Measurements from ENCODE around the gene GPR17.
A peak's percentile ranks its signal among the peaks of the same experiment; 100 is the strongest.

Gene GPR17

GRCh38 chr2:127641846-127642507 is 4.0 kb upstream of the GPR17 start:
- no peak for DNase-seq

DNA sequence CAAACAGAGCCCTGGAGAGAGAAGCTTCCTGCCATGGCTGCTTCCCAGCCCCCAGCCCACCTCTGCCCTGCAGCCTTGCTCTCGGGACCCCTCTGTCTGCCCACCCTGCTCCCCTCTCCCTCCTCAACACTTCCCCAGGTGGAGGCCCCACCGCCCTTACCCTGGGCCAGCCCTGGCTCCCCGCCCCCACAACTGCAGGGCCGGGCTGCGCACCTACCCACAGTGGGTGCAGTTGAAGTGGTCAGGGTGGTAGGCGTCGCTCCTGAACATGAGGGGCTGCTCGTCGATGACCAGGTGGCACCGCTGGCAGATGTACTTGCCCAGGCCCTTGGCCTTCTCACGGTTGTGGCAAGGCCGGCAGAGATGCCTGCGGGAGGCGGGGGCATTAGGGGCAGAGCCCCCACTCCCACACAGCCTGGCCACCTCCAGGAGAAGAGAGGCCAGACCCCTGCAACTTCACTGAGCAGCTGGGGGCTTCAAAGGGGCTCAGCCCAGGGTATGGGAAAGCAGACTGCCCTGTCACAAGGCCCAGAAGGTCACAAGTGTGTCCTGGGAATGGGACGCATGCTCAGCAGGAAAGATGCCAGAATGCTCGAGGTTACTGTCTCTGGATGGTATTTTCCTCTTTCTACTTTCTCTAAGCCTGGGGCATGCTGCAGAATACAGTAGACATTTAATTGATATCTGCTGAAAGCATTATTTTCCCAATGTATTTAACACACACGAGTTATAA is 3.1 kb upstream of the GPR17 start:
- no peak for DNase-seq

- no peak for DNase-seq
Measured at GRCh38 chr2:127643439-127644065, 2.4 kb upstream of the GPR17 start.

DNA sequence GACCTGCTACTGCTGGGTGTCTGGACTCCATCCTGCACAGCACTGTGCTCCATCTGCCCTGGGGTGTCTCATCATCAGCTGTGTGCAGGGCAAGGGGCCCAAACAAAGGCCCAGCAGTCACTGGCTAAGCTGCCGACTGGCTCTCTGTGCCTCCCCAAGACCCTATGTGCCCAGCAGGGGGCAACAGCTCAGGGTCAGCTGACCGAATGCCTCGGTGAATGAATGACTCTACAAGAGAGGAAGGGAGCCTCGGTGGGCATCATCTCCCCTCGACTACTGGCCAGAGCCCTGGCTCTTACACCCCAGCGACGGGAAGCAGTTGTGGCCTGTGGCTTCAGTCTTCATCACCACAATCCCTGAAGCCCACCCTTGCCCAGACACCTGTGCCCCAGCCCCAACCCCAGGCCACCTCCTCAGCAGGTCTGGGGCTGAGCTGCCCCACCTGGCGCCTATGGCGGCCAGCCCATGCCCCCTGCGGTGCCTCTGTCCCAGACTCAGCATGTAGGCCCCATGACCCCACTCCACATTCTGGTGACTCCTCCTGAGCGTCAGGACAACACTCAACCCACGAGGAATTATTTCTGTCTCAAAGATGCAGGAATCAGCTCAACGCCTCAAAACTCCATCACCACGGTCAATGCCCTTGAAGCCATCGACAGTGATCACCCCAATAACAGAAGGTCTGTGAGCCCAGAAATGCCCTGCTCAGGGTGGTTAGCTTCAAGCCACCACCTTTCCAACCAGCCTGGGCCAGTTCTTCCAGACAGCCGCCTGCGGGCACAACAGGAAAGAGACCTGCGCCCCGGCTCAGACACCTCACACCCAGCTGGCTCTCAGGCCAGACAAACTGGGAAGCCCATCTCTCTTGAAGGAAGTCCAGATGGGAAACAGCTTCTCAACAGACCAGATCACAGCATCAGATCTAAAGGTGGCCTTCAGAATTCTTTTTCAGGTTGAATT is 1.6 kb upstream of the GPR17 start:
- no peak for DNase-seq

DNA sequence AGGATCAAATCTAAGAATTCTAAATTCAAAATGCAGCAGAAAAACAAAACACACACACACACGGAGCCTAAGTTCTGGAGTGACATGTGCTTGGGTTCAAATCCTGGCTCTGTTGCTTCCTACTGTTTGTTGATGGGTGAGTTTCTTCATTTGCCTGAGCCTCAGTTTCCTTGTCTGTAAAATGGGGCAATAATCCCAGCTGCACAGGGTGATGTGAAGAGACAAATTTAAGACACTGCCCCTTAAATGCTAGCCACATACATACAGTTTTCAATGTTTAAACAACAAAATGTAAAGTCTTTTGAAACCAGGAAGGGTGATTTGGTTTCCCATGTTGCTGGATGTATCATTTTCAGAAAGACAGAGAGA is 943 bp upstream of the GPR17 start:
- DNase-seq = no peak

DNA sequence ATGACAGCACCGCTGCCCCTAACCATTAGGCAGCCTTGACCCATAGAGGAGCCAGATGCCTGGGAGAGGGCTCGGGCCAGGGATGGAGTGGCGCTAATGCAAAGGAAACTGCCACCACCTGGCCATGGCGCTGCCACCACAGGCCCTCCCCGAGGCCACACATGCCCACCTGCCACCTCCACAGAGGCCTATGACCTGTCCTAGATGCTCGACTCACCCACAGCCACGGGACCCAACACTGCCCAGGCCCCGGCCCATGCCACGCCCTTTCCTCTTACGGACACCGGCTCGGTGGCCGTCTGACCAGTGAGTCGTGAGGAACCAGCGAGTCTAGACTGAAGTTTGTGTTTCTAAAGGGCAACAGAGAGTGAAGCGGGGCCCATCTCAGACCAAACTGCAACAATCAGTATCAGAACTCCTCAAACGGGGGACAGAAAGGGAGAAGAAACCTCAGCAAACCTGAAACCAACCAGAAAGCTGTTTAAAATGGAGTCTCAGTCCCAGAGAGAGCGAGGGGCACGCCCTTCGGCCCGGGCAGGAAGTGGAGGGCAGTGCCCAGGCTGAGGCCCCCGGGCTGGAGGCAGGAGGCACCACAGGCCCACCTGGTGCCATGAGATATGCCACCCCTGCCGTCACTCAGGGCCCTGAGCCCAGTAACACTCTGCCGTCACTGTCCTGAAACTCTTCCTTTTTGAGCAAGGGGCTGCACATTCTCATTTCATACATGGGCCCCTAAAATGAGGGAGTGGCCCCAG is 711 bp downstream of the GPR17 start:
- DNase-seq = no peak

DNA sequence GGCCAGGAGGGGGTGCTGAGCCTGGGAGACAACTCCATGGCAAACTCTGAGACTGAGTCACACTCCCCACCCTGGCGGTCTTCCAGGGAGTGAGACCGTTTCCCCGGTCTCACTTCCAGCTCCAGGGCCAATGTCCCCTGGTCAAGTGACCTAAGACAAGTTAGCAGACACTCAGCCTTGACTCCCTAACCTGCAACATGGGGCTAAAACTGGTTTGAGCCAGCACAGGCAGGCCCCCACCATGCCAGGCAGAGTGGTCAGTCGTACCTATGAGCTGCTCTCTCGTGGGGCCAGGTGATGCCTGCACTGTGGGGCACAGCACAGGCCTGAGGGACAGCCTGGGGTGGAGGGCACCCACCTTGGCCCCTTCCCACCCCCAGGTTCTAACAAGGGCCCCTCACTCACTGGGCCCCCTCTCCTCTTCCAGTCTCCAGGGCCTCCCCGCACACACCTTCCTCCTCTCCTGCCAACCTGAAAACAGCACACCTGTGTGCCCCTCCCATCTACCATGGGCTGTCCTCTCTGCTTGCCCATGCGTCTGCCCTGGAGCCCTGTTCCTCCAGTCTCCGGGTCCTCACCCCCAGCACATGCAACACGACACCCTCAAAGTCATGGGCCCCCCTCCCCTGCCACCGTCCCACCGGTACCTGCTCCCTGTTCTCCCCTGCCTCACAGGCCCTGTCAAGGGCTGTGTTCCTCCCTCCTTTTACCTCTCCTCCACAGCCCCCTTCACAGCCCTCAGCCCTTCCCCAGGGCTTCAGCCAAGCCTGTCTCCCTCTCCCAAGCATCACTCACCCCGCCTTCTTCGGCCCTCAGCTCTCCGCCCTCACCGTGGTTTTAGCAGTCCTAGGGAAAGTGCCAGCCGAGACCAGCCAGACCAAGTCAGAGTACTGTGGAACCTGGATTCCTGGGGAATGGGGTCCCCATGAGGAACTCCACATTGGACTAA is 1.6 kb downstream of the GPR17 start:
- DNase-seq = no peak

GRCh38 chr2:127648321-127648720 is 2.4 kb downstream of the GPR17 start:
- DNase-seq = no peak

- DNase-seq = peak; percentile 28
Measured at GRCh38 chr2:127649100-127649611, 3.2 kb downstream of the GPR17 start.

DNA sequence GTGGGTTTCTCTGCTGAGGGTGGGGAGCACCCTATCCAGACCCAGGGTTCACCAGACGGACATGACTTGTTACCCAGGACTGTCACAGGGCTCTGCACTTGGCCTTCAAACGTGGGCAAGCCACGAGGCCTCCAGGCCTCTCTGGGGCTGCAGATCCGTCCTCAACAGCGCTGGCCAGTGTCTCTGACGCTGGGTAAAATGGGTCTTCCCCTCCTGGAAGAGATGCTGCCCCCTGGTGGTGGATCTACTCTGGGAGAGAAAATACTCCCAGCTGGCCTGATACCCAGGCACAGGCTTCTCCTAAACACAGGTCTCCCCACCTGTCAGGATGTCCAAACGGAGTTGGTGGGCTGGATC is 3.7 kb downstream of the GPR17 start:
- DNase-seq = peak; percentile 74

DNA sequence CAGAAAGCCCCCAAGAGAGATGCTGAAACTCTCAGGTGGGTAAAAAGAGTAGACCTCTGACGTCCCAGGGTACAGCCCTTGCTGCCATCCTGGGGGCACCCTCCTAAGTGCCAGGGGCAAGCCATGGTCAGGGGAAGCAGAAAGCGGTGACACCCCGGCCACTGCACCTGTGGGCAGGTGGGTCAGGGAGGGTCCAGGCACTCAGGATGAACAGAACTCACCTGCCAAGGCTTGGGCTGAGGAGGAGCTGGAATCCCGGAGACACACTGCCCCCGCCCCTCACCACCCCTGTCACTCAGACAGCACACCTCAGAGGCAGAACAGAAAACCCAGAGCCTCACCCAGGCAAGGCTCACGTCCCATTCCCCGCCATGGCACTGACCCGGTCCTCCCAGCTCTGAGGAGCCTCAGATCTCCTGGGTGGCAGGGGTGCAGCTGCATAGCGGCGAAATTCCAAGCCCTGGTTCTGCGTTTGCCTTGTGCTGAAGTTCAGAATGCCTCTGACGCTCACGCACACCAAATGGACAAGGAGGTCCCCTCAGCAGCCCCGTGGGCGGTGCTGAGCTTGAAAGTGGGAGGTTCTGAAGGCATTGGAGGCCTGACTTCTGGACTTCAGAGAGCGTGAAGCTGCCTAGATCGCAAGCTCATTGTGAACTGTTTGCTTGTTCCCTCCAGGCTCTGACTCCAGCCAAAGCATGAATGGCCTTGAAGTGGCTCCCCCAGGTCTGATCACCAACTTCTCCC is 4.3 kb downstream of the GPR17 start:
- peak; percentile 27 for DNase-seq

GRCh38 chr2:127650785-127651380 is 4.9 kb downstream of the GPR17 start:
- peak; percentile 29 for DNase-seq

GRCh38 chr2:127651381-127651809 is 5.4 kb downstream of the GPR17 start:
- peak; percentile 13 for DNase-seq

DNA sequence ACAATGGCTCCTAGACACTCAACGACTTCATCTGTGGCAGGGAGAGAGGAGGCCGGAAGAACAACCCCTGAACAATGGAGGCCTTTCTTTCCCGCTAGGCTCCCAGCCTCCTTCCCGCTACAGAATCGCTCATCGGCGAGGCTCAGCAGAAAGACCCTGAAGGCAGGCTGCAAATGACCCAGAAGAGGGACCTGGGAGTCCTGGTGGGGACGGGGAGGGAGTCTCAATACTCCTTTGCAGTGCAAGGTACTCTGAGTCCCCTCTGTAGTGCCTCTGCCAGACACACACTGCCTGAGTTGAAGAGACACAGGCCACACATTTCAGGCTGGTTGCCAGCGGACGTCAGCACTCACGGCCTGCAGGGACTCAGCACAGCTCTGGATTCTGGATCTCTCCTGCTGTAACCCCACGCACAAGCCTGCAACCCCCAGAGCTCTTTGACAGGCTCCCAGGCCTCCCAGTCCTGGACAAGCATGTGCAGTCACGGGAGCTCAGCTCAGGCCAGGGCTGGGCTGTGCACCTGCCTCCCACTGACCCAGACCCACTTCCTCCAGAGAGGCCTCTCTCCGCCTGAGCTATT is 6.1 kb downstream of the GPR17 start:
- peak; percentile 79 for DNase-seq

DNA sequence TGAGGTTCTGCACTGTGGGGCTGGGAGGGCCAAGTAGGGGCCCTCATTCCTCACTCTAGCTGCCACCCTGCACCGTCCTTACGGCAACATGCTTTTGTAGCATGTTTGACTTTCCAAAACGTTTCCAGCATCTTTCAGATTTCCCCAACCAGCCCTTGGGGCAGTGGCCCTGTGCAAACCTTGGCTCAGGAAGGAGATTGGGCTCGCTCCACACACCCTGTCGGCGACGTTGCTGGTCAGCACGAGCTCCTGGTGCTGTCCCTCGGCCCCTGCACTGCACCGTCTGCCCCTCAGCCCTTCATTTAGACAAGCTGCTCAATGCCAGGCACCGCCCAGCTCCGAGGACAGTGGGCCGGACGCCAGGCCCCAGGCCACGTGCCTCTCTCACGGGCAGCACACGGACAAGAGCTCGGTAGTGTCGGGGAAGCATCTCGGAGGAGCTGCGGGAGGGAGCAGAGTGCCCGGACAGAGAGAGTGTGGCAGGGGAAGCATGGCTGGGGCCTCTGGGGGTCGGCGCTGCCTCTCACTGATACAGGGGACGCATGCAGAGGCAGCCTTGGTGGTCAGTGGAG is 6.9 kb downstream of the GPR17 start:
- DNase-seq = peak; percentile 8

GRCh38 chr2:127653421-127654083 is 7.6 kb downstream of the GPR17 start:
- peak; percentile 15 for DNase-seq

GRCh38 chr2:127654084-127654837 is 8.3 kb downstream of the GPR17 start:
- peak; percentile 15 for DNase-seq

DNA sequence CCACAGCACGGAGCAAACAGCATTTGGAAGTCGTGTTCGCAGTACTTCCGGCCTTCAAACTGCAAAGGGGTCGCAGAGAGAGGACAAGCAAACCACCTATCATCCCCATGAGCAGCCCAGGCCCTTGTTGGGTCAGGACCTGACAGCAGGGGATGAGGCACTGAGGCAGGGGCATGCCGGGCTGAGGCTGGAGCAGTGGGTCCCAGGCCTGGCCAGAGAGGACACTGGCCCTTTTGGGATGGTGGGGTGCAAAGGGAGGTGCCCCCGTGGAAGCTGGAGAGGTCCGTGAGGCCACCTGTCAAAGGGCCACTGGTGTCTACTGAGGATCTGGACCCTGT is 8.9 kb downstream of the GPR17 start:
- DNase-seq = peak; percentile 23

Data from right hindlimb (tissue), 1 donor.